H1 (cell line): ENCODE data around the gene PDGFD.

ENCODE experiments used
- GTF2F1 ChIP-seq: IDR thresholded peaks from 2 replicates; pipeline ENCODE4 v1.6.1; 2012; ENCODE audit warnings: low read depth, low read length, improper control_type of control experiment, borderline replicate concordance
- TF ChIP-seq, protein P1 (sequence below), 3 experiments: IDR thresholded peaks; 1 replicate in 2 of 3; 2 replicates in 1 of 3; pipeline versions ENCODE4 v1.5.1 to v1.6.1; 2011; ENCODE audit warnings: low read length in 3 of 3, mild to moderate bottlenecking in 3 of 3, inconsistent platforms in 2 of 3, low read depth in 1 of 3, moderate library complexity in 1 of 3; ENCODE audit not compliant: insufficient read depth in 1 of 3; ENCODE audit errors: control extremely low read depth in 1 of 3

DNA sequence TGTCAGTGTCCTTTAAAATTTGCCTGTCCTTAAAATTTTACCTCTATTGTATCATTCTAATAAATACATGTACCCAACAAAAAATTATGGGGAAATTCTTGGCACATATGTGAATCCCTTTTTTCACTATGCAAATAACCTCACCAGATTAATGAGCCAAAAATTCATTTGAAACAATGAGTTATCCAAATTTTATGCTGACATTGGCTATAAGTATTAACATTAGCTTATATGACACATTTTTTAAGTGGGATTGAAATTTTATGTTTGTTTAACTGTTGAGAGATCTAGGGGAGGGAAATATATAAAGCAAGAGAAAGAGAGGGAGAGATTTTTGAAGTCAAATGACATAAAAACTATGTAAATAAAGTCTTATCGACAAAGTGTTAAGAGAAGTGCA, 11.8 kb upstream of the PDGFD start:
- TF ChIP-seq, protein P1, sequence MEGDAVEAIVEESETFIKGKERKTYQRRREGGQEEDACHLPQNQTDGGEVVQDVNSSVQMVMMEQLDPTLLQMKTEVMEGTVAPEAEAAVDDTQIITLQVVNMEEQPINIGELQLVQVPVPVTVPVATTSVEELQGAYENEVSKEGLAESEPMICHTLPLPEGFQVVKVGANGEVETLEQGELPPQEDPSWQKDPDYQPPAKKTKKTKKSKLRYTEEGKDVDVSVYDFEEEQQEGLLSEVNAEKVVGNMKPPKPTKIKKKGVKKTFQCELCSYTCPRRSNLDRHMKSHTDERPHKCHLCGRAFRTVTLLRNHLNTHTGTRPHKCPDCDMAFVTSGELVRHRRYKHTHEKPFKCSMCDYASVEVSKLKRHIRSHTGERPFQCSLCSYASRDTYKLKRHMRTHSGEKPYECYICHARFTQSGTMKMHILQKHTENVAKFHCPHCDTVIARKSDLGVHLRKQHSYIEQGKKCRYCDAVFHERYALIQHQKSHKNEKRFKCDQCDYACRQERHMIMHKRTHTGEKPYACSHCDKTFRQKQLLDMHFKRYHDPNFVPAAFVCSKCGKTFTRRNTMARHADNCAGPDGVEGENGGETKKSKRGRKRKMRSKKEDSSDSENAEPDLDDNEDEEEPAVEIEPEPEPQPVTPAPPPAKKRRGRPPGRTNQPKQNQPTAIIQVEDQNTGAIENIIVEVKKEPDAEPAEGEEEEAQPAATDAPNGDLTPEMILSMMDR (IDR thresholded peaks at IDR 0.05; ENCODE audit: control extremely low read depth in 1 of 3, insufficient read depth in 1 of 3, low read depth in 1 of 3, low read length in 3 of 3) = no peak
- no peak for TF ChIP-seq GTF2F1
